HG03135 (cell line): ENCODE results near the gene SYT9.

Experiments
- ATAC-seq: cut with Tn5 transposase; IDR thresholded peaks from one replicate; pipeline ENCODE4 v1.9.1; 2021; ENCODE audit warnings: mild to moderate bottlenecking, moderate library complexity; ENCODE audit not compliant: unreplicated experiment

SYT9 gene

DNA sequence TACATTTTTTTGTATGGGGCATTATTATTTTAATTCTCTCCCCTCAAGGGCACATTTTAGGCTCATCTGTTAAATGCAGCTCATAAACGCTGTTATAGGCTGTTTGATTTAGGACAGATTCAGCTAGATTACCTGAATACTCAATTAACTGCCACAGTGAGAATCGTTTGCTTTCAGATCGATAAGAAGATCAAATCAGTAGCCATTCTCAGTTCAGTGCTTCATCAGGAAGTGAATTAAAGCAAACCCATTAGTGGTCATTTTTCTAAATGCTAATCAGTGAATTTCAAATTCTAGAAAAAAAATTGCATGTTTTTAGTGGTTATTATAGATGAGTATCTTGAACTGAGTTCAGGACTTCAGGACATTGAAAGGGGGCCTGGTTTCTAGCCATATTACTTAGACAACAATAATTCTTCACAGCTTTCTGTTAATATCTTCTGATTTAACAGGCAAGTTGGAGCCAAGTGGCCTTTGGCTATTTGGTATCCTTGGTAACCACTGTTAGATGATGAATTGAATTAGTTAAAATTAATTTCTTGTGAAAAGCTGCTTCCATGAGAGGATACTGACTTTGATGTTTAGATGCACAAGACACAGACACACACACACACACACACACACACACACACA lies 18.6 kb downstream of the SYT9 start:
- ATAC-seq: no peak

DNA sequence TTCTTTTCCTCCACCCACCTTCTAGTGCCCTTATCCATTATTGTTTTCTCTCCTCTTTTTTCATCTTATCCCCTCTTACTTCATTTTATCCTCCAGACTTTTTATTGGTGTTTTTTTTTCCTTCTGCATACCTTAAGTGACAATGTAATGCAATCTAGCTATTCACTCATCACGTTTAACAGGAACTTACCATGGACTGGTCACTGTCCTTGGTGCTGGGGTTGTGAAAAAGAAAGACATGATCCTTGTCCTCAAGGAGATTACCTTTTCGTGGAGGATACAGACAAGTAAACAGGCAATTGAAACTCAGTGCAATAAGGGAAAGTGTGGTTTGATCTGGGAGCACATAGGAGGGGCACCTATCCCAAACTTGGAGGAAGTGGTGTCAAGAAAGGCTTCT lies 20.7 kb downstream of the SYT9 start:
- ATAC-seq: no peak

- ATAC-seq: no peak
Measured at GRCh38 chr11:7275133-7275532, 23.4 kb downstream of the SYT9 start.

- ATAC-seq: no peak
Measured at GRCh38 chr11:7278314-7278917, 26.7 kb downstream of the SYT9 start.

DNA sequence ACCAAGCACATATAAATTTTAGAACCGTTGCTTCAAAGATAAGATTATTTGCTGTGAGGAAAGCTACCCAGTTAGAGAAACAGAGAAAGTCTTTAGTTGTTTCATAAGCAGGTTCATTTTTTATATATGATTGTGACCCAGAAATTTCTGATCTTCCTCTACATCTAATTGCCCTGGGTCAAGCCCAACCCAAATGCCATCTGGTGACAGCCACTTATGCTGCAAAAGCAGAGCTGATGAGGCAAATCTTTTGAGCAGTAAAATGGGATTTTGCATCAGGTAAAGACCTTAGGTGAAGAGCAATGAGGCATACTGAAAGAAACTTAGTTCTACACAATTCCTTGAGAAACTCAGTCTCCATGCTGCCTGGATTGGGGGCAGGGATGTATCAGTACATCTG lies 28.0 kb downstream of the SYT9 start:
- no peak for ATAC-seq

DNA sequence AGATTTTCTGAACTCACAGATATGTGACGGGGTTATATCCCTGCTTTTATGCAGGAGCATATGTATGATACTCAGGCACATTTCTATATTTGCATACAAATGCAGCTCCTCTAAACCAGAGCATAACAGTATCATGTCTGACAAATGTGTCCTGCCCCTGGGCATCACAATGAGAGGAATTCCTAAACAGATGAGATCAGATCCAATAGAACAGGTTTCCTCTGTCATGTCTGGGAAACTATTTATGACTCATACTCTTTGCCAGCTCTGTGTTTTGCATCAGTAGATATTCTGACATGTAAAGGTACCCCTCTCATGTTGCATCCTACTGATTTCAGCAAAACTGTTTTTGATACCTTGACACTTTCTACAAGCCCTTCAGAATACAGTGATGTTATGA lies 29.4 kb downstream of the SYT9 start:
- no peak for ATAC-seq

DNA sequence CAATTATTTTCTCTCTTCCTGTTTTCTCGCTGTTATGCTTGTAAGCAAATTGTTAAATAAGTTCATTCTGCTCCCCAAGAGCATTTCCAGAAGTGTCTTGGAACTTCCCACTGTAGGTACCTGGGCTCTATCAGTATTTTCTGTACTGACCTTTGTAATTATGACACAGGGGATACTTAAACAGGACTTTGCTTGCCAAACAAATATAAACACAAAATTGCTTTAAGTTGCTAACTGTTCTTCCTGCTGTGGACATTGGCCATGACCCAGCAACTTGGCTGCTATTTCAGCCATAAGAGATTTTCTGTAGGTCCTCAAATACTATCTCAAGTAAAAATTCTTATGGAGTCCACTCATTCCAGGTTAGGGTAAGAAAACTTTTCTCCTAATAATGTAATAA lies 30.1 kb downstream of the SYT9 start:
- no peak for ATAC-seq

DNA sequence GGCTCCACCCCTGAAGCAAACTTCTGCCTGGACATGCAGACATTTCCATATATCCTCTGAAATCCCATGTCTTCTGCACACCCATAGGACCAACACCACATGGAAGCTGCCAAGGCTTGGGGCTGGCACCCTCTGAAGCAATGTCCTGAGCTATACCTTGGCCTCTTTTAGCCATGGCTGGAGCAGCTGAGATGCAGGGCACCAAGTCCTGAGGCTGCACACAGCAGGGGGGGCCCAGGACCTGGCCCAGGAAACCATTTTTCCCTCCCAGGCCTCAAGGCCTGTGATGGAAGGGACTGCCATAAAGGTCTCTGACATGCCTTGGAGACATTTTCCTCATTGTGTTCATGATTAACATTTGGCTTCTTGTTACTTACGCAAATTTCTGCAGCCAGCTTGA lies 34.5 kb downstream of the SYT9 start:
- ATAC-seq: no peak

DNA sequence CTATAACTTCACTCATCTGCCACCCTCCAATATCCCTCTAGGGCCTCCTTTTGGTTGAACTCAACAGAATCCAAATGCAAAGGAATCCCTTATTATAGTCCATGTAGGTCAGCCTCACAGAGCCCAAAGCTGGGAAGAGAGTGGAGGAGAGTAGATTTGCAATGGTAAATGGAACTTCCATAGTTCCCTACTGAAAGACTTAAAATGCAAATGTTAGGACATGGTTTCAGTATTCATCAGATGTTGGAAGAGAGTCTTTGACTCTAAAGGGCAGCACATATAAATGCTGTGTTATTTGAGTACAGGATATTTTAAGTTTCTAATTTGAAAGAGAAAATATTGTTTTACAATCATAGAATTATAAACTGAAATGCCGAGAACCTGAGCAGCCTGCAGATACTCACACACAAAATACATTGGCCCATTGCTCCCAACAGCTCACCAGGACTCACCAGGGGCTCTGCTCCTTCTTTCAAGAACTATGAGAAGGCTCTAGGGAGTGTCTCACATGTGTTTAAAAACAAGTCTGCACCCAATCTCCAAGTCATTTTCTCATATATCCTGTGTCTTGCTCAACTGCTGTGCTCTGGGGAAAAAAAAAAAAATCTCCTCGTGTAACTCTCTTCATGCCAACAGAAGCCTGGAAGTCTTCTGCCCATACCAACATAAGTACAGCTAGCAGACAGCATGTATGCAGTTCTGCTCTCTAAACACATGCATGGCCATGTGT lies 39.6 kb downstream of the SYT9 start:
- no peak for ATAC-seq

- ATAC-seq: no peak
Measured at GRCh38 chr11:7292922-7293321, 41.2 kb downstream of the SYT9 start.

- ATAC-seq: no peak
Measured at GRCh38 chr11:7299393-7299792, 47.7 kb downstream of the SYT9 start.

DNA sequence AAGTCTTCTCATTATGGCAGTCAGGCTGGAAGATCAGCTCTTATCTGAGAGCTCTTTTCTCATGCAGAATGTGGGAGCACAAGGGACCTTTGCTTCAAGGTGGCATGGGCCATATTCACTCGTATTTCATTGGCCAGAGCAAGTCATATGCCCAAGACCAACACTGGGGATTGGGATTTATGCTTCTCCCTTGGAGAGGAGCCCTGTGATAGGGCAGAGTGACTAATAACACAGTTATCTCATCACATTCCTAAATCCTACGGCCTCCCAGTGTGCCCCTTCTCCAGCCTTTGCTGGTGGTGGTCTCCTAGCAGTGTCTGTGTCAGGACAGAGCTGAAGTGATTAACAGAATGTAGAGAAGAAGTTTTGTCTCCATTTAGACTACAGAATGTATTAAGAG lies 48.6 kb downstream of the SYT9 start:
- ATAC-seq: no peak

DNA sequence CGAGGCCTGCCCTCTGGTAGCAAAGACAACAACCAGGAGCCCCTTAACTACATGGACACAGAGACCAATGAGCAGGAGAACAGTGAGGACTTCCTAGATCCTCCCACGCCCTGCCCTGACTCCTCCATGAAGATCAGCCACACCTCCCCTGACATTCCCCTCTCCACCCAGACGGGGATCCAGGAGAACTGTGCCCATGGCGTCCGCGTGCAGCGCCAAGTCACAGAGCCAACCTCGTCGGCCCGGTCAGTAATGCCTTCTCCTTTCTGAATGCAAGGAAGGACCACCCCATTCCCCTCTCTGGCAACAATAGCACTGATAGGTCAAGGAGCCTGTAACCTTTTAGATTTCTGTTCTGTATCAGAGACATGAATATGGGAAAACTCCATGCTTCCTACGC lies 51.4 kb downstream of the SYT9 start:
- no peak for ATAC-seq

DNA sequence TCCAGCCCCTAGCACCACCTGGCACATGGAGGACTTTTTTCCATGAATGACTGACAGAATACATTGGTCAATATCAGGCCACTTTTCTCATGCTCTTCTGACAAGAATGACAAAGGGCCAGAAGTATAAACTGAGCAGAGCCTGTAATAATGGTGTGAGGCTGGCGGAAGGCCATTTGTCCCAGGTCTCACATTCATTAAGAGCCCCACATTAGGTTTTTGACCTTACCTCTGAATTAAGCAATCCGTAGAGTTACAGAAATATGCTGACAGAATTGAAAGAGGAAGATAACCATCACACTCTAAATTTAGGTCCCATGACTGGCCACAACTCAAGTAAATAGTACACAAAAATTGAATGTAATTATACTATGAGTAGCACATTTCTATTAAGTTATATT lies 55.2 kb downstream of the SYT9 start:
- no peak for ATAC-seq

GRCh38 chr11:7307836-7308235 lies 56.1 kb downstream of the SYT9 start:
- ATAC-seq: no peak

DNA sequence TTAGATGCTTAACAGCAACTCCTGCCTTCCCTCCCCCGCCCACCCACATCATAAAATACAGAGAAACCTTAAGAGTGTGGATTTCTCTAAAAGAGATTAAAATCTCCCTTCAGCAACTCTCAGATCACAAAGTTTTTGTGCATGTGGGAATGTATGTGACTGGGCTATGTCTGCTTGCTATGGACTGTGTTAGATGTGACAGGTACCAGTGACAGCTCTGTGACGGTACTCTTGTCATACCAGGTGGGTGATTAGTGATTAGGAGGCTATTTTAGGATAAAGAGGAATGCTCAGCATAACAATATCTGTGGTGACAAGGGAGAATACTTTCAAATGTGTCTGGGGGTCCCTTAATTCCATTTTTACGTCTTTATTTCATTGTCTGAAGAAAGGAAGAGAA lies 60.2 kb downstream of the SYT9 start:
- no peak for ATAC-seq

GRCh38 chr11:7314811-7315604 lies 63.3 kb downstream of the SYT9 start:
- no peak for ATAC-seq

DNA sequence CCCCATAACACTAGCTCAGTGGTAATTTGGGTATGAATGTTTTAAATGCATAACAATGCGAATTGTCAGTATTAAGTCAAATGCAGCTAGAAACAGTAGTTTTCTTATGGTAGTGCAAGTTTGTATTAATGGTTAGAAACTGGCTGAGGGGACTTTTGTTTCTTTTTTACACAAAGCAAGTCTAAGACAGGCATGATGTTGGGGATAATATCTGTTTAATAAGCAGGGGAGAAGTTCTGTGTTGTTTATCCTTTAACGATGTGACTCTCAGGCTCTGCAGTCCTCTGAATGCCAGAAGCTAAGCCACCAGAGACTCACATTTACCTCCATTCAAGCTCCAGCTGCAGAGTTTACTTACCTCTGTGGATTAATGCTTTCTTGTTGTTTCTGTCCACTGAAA lies 67.8 kb downstream of the SYT9 start:
- no peak for ATAC-seq

DNA sequence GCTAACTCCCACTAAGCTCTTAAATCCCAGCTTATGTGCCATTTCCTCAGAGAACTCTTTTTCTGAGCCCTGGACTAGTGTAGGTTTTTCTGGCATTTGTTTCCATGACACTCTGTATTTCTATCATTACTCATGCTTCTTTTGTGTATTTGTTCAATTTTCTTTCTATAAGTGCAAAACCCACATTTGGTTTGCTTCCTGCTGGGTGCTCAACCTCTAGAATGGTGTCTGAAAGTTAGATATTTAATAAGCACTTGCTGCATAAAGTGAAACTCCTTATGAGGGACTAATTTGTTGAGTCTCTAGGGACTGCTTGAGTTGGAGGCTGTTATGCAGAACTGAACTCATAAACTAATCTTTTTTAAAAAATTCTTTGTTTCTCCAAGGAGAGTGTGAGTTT lies 68.6 kb downstream of the SYT9 start:
- ATAC-seq: no peak

DNA sequence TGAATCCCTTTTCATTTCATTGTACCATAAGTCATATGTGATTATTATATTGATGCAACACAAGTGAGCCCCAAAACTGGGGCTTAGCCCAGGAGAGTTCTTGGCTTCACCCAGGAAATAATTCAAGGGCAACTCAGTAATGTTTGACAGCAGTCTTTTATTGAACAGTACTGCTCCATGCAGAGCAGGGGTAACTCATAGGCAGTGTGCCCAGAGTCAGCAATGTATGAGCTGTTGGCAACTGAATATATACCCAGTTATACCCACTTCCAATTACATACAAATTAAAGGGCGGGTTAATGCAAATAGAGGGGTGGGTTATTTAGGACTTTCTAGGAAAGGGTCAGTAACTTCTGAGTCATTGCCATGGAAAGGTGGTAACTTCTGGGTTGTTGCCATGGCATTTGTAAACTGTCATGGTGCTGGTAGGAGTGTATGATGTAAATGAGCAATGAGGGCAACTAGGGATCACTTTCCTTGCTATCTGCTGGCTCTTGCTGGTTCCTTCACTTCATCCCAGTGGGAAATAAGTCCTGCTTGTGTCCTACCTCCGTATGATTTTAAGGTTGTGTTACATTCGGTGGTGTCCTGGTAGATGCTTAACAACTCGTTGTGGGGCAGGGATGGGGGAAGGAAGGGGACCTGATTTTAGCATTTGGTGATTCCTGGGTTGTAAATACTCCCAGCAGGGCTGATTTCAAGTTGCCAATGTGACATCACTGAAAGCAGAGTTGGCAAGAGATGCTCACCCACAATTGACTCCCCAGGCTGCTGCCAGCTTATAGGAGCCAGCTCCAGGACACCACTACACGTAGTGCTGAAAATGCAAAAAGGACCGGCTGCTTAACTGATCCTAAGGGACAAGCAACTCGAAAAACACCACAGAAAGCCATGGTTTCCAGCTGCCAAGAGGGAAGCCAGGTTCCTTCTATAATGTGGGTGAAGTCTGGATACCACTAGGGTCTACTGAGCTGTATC lies 70.1 kb downstream of the SYT9 start:
- ATAC-seq: no peak

GRCh38 chr11:7332451-7332850 lies 80.7 kb downstream of the SYT9 start:
- ATAC-seq: no peak
